Stimulated activated CD4-positive, alpha-beta T cell treated with anti-CD3 and anti-CD28 coated beads, Interleukin-4, amount 100 ng/mL, for 48 hours (primary cell): ENCODE data around the gene PHLPP2.
"Not testable (repeated sequence)": the region's sequence is repeated elsewhere in the genome, so short reads cannot be mapped to it uniquely, and the experiment has no call there.

Experiments
- DNase-seq, 2 donors: peaks; one replicate each; pipeline ENCODE4 v3.0.0-alpha.2; 2020; ENCODE audit warnings: low read depth in 2 of 2

PHLPP2 gene

GRCh38 chr16:71721066-71721740 is 3.3 kb downstream of the PHLPP2 start:
- DNase-seq = no peak

DNA sequence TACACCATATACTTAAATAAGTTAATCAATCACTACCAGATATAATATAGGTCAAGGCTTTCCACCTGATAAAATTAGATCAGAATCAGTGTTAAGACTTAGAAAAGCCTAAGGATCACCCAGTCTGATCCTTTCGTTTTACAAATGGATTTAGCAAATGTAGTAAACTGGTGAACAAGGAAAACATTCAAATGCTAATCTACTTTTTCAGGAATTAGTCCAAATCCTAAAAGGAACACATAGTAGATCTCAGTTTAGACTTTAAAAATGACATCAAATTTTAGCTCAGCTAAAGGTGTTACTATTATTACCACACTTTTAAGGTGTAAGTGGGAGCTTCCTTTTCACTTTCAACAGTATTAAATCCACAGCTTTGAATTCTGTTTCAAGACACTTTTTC is 12.0 kb downstream of the PHLPP2 start:
- DNase-seq = no peak

DNA sequence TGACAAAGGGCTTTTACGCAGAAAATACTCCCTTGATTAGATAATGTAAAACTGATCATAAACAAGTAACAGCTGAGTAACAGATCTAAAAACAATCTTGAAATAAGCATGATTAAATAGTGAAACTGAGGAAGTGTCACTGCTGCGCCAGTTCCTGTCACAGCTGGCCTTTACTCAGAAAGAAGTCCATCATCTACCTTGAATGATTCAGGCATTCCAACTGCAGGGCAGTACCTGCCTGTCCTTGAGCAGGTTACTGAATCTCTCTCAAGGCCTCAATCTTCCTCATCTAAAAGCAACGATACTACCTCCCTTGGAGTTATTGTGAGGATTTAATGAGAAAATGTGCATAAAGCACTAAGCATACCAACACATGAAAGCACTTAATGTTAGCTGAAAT is 12.7 kb downstream of the PHLPP2 start:
- no peak for DNase-seq

DNA sequence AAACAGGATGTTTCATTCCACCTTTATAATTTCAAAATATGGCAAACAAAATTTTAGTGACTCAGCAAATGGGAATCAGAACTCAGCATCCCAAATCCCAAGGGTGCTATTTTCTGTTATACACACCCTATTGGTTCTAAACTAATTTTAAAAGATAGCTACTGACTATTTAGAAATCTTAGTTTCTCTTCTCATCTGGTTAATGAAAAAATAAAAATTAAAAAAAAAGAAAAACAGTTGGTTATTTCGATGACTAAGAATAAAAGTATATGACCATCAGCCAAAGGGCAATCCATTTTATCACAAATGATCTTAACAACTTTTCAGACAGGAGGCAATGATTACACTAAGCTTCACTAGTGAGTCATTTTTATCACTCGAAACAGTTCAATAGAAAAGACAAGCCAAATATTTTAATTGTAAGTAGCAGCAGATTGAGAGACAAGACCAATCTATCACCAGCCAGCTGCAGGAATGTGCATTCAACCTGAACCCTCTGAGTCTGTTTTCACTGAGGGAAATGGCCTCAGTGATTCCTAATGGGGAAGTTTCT is 15.2 kb downstream of the PHLPP2 start:
- no peak for DNase-seq

- no peak for DNase-seq
Measured at GRCh38 chr16:71708696-71709095, 15.8 kb downstream of the PHLPP2 start.

DNA sequence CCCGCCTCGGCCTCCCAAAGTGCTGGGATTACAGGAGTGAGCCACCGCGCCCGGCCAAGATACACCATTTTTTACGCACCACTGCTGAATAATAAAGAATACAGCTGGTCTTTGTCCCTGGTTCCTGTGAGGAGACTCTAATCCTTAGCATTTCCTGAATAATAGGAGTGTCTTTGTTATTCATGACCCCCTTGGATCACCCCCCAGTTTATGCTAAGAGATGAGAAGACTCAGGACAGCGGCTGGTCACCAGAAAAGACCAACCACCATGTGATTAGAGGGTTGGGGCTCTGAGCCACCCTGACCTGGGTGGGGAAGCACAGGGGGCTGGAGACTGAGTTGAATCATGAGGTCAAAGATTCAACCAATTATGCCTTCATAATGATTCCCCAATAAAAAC is 17.3 kb downstream of the PHLPP2 start:
- DNase-seq = no peak

- DNase-seq = no peak
Measured at GRCh38 chr16:71706046-71706445, 18.5 kb downstream of the PHLPP2 start.

- no peak for DNase-seq
Measured at GRCh38 chr16:71703333-71703732, 21.2 kb downstream of the PHLPP2 start.

- no peak for DNase-seq
Measured at GRCh38 chr16:71700831-71701230, 23.7 kb downstream of the PHLPP2 start.

DNA sequence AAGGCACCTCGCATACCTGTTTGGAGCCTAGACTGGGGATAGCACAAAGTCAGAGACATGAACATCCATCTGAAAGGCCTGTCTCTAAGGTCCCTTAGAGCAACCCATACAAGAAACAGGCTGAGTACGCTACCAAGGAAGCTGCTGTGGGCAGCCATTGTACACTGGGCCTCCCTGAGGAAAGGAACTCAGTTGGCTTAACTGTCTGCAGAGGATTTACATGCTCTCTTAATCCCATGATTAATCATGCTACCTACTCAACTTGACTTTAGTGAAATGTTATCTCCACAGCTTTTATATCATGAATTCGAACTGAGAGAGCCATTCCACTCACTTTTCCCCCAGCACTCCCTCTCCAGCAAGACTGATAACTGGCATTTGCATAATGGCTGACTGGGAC is 26.0 kb downstream of the PHLPP2 start:
- no peak for DNase-seq

DNA sequence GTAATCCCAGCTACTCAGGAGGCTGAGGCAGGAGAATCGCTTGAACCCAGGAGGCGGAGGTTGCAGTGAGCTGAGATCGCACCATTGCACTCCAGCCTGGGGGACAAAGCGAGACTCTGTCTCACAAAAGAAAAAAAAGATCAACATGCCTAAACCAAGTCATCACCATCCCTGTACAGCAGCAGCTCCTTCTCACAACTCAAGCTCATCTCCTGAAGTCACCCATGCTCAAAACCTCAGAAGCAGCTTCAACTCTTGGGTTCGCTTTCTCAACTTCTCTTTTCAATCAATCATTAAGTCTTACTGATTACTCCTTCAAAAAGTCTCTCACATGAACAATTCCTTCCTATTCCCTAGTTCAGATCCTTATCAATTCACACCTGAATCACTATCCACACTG is 31.3 kb downstream of the PHLPP2 start:
- no peak for DNase-seq

DNA sequence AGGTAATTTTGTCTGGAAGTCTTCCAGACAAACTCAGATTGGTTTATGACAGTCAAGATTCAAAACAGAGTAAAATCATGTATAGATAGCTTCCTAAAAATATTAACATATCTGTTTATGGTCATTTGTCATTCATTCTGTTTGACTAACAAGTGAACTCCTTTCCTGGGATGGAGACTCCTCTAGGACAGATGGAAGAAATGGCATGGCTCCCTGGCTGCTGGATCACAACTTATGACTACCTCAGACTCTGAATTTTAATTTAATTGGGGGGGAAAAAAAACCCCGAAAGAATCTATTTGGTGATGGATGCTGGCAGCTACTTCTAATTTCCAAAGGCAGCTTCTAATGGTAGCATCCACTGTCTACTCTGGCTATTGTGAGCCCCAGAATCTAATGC is 34.6 kb downstream of the PHLPP2 start:
- no peak for DNase-seq

- DNase-seq = no peak
Measured at GRCh38 chr16:71687861-71688260, 36.6 kb downstream of the PHLPP2 start.

- DNase-seq = not testable (repeated sequence)
Measured at GRCh38 chr16:71684280-71684679, 40.2 kb downstream of the PHLPP2 start.

DNA sequence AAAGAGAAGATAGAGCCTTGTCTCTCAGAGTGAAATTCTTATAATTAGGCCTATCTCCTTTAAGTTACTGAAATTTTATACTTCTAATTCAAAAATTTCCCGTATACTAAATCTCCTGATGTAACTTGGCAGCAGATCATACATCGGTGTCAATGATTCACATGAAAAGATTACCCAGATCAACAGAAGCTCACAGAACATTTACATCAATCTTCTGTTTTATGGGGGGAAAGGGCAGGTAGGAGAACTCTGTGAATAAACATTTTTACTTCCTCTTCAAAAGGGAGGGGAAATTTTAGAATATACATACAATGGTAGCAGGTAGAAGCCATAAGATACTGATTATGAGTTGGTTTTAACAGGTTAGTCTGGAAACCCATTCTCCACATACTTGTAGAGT is 43.1 kb downstream of the PHLPP2 start:
- no peak for DNase-seq

DNA sequence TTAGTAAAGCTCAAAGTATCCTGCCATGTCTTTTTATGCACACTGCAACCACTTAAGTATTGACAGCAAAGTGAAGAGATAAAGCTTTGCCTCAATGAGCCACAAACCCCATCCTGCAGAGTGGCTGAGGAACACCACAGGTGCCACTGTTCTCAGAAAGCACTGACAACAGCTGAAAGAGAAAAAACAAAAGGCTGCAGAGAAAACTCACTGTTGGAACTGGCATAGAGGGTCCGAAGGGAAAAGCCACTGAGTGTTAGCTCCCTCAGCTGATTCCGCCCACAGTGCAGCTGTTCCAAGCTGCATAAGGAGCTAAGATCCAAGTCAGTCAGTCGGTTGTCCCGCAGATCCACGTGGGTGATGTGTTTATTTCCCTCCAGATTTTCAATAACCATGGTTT is 48.3 kb downstream of the PHLPP2 start:
- DNase-seq = no peak

DNA sequence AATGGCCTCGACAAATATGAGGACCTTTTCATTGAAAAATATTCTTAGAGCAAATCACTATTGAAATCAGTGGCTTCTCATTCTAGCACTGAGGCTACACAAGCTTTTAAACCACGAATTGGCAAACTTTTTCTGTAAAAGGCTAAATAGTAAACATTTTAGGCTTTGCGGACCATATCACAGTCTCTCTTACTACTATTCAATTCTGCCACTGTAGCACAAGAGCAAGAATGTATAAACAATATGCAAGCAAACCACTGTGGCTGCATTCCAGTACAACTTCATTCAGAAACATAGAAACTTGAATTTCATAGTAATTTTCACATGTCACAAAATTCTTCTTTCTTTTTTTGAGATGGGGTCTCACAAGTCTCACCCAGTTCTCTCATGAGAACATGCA is 49.1 kb downstream of the PHLPP2 start:
- no peak for DNase-seq

DNA sequence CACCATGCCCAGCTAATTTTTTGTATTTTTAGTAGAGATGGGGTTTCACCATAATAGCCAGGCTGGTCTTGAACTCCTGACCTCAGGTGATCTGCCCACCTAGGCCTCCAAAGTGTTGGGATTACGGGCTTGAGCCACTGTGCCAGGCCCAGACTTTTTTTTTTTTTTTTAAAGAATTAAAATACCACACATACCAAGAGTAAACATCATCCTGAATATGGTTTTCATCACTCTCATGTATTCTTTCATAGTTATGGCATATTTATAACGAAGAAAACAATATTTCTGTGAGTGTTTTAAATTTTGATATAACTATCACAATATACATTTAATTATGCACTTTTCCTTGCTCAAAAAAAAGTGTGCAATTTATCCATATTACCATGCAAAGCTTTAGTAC is 50.3 kb downstream of the PHLPP2 start:
- DNase-seq = no peak

- no peak for DNase-seq
Measured at GRCh38 chr16:71673582-71673973, 50.9 kb downstream of the PHLPP2 start.

- DNase-seq = no peak
Measured at GRCh38 chr16:71672803-71673581, 51.5 kb downstream of the PHLPP2 start.

DNA sequence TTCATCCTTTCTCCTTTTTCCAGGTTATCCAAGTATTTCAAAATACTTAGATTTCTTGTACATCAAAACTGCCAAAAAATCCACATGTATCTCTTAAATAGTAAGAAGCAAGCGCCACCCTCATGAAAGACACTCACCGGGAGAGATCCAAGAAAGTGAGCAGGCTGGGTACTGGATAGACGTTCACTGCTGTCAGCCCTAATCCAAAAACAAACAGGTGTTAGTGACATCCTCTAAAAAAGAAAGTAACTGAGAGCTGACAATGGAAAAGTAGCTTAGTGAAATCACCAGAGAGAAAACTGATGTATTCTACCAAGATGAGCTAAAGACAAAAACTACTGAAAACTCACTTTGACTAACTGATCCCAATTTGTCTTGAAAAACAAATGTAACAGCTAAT is 52.4 kb downstream of the PHLPP2 start:
- DNase-seq = no peak

GRCh38 chr16:71671165-71671564 is 53.3 kb downstream of the PHLPP2 start:
- DNase-seq = no peak

DNA sequence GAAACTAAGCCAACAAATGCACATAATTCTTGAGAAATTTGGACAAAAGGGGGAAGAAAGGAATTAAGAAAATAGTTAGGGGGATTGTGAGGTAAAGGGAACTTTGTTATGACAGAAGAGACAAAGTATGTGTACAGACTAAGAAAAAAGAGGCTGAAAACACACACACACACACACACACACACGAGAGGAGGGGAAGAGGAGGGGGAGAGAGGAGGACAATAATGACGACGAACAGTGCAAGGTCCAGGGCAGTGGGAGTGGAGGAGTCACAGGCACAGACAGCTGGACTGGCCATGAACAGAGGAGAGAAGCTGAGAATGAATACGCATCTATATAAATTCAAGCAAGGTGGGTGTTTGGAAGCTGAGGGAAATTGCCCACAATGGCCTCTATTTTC is 54.0 kb downstream of the PHLPP2 start:
- no peak for DNase-seq
